Measurements from ENCODE around the gene STK24.

Gene STK24

DNA sequence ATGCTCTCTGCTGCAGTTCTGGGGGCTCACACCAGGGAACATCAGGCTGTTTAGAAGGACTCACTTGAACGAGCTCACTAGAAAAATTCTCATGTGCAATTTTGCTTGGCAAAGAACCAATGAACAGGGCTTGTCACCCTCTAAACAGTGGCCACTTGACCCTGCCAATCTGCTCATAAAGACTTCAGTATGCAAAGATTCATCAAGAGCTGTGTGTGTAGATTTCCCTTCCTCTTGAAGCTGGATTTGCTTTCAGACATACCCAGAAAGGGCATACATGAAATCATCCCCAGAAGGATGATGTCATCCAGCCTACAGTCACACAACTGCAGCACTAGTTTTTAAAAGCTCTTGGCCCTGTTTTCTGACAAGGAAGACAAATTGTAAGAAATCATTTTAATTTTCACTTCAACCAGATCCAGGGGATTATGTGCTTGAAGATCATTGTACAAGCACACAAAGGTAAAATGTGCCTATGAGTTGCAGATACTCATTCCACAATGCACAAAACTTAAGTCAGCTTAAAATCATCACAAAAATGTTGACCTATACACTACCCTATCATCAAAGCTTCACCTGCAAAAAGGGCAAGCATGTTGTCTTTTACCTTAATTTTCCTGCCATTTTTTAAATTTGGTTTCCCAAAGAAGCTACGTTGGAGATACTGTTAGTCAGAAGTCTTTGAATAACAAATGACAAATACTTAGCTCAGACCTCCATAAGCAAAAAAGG lies 5.2 kb upstream of the STK24 start:
- DNase-seq, result peak; percentile 30

- DNase-seq, result no peak
Measured at GRCh38 chr13:98581381-98581780, 4.5 kb upstream of the STK24 start.

DNA sequence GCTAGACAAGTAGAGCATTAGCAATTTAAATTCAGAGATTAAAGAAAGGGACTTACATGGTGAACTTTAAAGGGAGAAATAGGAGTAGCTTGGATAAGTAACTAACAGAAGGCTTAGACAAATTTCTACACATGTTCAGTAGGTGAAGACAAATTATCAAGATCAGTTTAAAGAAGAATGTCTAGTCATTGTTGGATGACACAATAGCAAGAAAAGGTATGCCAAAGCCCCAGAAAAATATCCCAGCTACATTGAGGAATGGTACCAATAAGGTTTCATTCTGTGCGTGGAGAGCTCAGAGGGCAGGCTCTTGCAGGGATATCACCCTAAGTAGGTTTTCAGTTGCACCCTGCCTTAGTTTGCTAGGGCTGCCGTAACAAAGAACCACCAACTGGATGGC lies 3.5 kb upstream of the STK24 start:
- no peak for DNase-seq

- no peak for DNase-seq
Measured at GRCh38 chr13:98577836-98578285, 954 bp upstream of the STK24 start.

DNA sequence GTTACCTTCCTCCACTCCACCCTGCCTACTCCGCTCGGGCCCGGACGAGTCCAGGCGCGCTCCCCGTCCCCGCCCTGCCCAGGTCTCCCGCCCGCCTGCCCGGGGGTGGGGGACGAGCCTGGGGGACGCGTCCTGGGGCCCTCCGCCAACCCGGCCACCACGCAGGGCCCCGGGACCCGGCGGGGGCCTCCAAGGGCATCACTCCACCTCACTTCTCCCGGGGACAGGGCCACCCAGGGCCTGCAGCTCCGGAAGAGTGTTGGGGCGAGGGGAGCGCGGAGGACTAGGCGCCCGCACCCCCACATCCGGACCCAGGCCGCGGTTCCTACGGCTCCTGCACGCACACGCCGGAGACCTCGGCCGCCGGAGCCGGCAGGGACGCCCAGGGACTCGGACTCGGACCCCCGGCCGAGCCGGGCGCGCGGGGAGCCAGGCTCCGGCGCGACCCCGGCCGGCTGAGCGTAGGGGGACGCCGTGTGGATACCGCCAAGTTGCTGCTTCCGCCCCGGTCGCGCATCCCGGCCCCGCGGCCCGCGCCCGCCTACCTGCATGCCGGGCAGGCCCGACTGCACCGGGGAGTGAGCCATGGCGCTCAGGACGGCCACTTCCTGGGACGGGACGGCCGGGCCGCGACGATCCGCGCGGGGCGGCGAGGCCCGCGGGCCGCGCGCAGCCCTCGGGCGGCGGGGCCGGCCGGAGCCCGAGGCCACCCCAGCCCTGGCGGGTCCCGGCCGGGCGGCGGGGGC lies 534 bp downstream of the STK24 start:
- DNase-seq, result no peak

- no peak for DNase-seq
Measured at GRCh38 chr13:98575904-98576199, 1.1 kb downstream of the STK24 start.

GRCh38 chr13:98575009-98575903 lies 1.7 kb downstream of the STK24 start:
- no peak for DNase-seq

GRCh38 chr13:98571955-98572662 lies 4.8 kb downstream of the STK24 start:
- DNase-seq, result no peak

- peak; percentile 74 for DNase-seq
Measured at GRCh38 chr13:98570929-98571372, 6.0 kb downstream of the STK24 start.

- peak; percentile 88 for DNase-seq
Measured at GRCh38 chr13:98569494-98570367, 7.2 kb downstream of the STK24 start.

GRCh38 chr13:98568918-98569317 lies 8.0 kb downstream of the STK24 start:
- peak; percentile 26 for DNase-seq

- no peak for DNase-seq
Measured at GRCh38 chr13:98567140-98567539, 9.8 kb downstream of the STK24 start.

GRCh38 chr13:98565726-98566565 lies 11.0 kb downstream of the STK24 start:
- DNase-seq, result no peak

DNA sequence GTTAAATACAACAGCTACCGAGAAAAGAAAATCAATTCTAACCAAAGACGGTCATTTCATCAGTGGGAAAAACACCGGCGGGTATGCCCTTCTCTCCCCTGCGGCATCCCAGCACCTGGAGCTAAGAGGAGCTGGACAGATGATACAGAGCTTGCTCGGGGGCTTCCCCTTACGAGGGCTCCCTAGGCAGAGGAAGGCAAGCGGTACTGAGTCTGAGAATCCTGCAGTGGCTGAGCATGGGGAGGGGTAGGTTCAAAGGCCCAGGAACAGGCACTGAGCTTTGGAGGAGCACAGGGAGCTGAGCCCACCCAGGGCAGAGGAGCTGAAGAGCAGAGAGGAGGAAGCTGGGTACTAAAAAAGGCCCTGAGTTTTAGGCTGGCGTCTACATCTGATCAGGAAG lies 12.7 kb downstream of the STK24 start:
- DNase-seq, result no peak

GRCh38 chr13:98563071-98563470 lies 13.8 kb downstream of the STK24 start:
- DNase-seq, result no peak

DNA sequence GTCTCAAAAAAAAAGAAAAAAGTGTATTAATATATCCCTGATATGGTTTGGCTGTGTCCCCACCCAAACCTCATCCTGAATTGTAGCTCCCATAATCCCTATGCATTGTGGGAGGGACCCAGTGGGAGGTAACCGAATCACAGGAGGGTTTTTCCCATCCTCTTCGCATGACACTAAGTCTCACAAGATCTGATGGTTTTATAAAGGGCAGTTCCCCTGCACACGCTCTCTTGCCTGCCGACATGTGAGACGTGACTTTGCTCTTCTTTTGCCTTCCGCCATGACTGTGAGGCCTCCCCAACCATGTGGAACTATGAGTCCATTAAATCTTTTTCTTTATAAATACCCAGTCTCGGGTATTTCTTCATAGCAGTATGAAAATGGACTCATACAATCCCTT lies 17.7 kb downstream of the STK24 start:
- no peak for DNase-seq

DNA sequence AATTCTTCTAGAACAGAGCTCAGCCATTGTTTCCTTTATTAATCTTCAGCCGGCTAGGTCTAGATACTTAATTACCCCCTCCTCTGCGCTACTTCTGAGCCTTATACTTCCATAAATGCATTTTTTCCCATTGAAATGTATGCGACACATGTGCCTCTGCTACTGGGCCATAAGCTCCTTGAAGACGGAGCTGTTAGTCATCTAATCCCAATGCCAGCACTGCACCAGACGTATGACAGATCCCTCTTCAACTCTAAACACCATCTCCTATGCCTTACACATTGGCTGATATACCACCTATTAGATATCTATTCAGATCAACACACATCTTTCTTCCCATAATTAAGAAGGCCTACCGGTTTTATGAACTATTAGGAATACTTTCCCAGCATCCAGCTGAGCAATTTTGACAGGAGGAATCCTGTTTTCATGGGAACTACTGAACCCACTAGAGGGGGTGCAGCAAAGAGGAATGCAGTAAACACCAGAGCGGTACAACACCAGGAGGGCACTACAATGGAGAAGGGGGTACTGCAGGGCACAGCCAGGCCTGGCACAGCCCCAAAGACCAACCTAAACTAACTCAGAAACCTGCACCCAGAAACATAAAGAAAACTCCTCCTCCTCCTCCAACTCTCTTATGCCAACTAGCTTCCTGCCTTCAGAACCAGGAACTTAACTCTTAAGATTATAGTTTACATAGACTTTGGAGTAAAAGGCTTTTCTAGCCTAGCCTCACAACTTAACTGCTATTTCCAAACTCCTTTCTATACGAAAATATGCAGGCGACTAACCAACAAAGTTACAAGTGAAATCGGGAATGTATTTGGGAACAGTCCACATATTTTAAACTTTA lies 18.7 kb downstream of the STK24 start:
- no peak for DNase-seq

GRCh38 chr13:98556968-98557631 lies 19.8 kb downstream of the STK24 start:
- no peak for DNase-seq

DNA sequence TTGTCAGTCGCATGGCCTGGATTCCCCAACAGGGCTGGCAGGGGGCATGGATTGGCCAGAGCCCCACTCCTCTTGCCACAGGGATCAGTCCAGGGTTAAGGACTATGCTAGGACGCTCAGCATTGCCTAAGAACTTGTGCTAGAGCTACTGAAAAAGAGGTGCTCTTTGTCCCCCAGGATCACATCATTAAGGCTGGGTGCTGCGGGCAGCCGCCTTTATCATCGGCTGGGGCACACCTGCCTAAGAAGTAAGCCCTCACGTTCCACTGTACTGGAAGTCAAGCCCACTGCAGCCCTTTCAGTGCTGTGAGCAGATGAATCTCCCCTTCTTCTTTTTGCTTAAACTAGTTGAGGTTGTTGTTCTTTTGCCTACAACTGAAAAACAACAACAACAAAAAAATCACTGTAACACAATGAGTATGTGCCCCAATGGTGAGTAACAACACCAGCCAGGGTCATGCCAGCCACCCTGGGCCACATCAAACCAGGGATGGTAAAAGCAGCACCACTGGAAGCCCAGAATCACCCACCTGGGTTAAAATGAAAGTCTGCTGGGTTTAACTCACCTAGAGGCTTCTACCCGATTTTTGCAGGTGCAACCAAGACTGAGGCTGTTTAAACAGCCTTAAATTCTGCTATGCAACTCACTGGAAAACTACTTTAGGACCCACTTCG lies 20.6 kb downstream of the STK24 start:
- no peak for DNase-seq
